ENCODE measurements around the gene VSIG2.
"Not testable (repeated sequence)": the region's sequence is repeated elsewhere in the genome, so short reads cannot be mapped to it uniquely, and the experiment has no call there.

- TF ChIP-seq CTCF (IDR thresholded peaks at IDR 0.05; ENCODE audit: insufficient read depth, low read length, poor library complexity, severe bottlenecking); EZH2phosphoT487 (conservative IDR thresholded peaks at IDR 0.05; ENCODE audit: low read length): not testable (repeated sequence)
These were observed 18.9 kb upstream of the VSIG2 start for GRCh38 chr11:124770959-124771358.
